ENCODE measurements around the gene ATP6V0B. TPM values are rescaled to one million over a fixed set of nuclear protein-coding genes. Genes with fewer than 3 reads are reported as not detected.

ATP6V0B gene
- total and polyA plus RNA-seq, 2 experiments from 2014 or later, result 112 to 142 TPM

GRCh38 chr1:43961692-43962091 is 13.1 kb upstream of the ATP6V0B start:
- Mint-ChIP-seq H3K4me1 (no peaks in the 10 kb centered on the region), H3K9me3 (no peaks in the 10 kb centered on the region), H3K27me3 (ENCODE audit: insufficient read depth, low read depth, poor library complexity) (peaks cover 8% of the 10 kb centered on the region), H3K36me3 (ENCODE audit: low read depth) (no peaks in the 10 kb centered on the region; the same call in 1 of the 3 replicates), H3K27ac (no peak overlapping the region), H3K4me3 (no peak overlapping the region)
- Histone ChIP-seq H3K4me2 (no peak overlapping the region), H3K4me3 (no peak overlapping the region), H3K79me2 (replicated peaks; ENCODE audit: insufficient read depth) (no peaks in the 10 kb centered on the region), H3F3A (replicated peaks; ENCODE audit: low read depth) (no peaks in the 10 kb centered on the region), H3K27me3 (ENCODE audit: insufficient read depth) (no peaks in the 10 kb centered on the region), H3K36me3 (ENCODE audit: insufficient read depth) (no peaks in the 10 kb centered on the region), H3K27ac (ENCODE audit: low read depth) (no peak overlapping the region), H3K9me2 (ENCODE audit: insufficient read depth) (no peaks in the 10 kb centered on the region), H2AFZ (no peak overlapping the region), H4K20me1 (replicated peaks; ENCODE audit: insufficient read depth) (no peaks in the 10 kb centered on the region), H3K4me1 (ENCODE audit: insufficient read depth) (no peaks in the 10 kb centered on the region)
- DNase-seq (ENCODE audit: low spot score), result no peak
- TF ChIP-seq CTCF (conservative IDR thresholded peaks at IDR 0.05; ENCODE audit: low read depth in 2 of 2), result no peak
- TF ChIP-seq ZNF114 (CRISPR knock-in tag; IDR thresholded peaks at IDR 0.05), result no peak
- no peak for TF ChIP-seq NANOG (IDR thresholded peaks at IDR 0.05; ENCODE audit: borderline replicate concordance)
- TF ChIP-seq EZH2 (IDR thresholded peaks at IDR 0.05; ENCODE audit: low read depth, unreplicated experiment), result no peak
- TF ChIP-seq REST (IDR thresholded peaks at IDR 0.05; ENCODE audit: unreplicated experiment), result no peak
- TF ChIP-seq JUNB (IDR thresholded peaks at IDR 0.05; ENCODE audit: unreplicated experiment), result no peak
- TF ChIP-seq CREB1 (CRISPR knock-in tag; IDR thresholded peaks at IDR 0.05; ENCODE audit: low read depth), result no peak
- TF ChIP-seq ZNF462 (CRISPR knock-in tag; IDR thresholded peaks at IDR 0.05), result no peak
- no peak for TF ChIP-seq POLR2AphosphoS5 (IDR thresholded peaks at IDR 0.05; ENCODE audit: low read depth)
- TF ChIP-seq, protein P1, sequence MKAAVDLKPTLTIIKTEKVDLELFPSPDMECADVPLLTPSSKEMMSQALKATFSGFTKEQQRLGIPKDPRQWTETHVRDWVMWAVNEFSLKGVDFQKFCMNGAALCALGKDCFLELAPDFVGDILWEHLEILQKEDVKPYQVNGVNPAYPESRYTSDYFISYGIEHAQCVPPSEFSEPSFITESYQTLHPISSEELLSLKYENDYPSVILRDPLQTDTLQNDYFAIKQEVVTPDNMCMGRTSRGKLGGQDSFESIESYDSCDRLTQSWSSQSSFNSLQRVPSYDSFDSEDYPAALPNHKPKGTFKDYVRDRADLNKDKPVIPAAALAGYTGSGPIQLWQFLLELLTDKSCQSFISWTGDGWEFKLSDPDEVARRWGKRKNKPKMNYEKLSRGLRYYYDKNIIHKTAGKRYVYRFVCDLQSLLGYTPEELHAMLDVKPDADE (IDR thresholded peaks at IDR 0.05), result no peak
- TF ChIP-seq STAT1 (IDR thresholded peaks at IDR 0.05; ENCODE audit: unreplicated experiment), result no peak
- TF ChIP-seq EZH2phosphoT487 (IDR thresholded peaks at IDR 0.05; ENCODE audit: unreplicated experiment), result no peak
- no peak for TF ChIP-seq ZNF331 (CRISPR knock-in tag; IDR thresholded peaks at IDR 0.05; ENCODE audit: low read depth)
- no peak for ATAC-seq
